ENCODE data around the gene SF3A1.

Gene SF3A1

DNA sequence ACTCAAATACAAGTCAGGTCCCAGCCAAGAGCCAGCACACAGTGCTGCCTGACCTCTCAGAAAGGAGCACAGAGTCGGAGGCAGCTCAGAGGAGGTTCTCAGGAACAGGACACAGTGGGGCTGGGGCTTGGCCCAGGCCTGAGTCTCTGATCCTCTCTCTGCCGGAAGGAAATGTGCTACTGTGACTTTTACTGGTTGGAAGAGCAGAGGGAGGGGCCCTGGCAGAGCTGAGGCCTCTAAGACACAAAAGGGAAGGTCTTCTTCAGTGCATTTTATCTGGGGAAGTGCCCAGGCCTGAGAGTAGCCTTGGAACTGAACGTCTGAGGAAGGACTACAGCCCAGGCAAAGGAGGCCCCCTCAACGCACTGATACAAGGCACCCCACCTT is 51.2 kb downstream of the SF3A1 start:
- peak overlapping the region; percentile 31; the same call in 1 of the 2 replicates for H3K4me3 ChIP-seq (ENCODE audit: low read length)
- no peak overlapping the region for H2AFZ ChIP-seq (ENCODE audit: low read depth, low read length)
- no peaks in the 10 kb centered on the region for H3K36me3 ChIP-seq (replicated peaks; ENCODE audit: low read depth, low read length)
- peak overlapping the region; percentile 49 for H3K27ac ChIP-seq (ENCODE audit: low read length)
- H3K79me2 ChIP-seq (ENCODE audit: low read length): no peaks in the 10 kb centered on the region
- no peaks in the 10 kb centered on the region for H4K20me1 ChIP-seq (ENCODE audit: insufficient read depth, low read length)
- H3K4me2 ChIP-seq (ENCODE audit: low read length): peak overlapping the region; percentile 69
- H3K9ac ChIP-seq (ENCODE audit: low read length): peak overlapping the region; percentile 18; the same call in 1 of the 2 replicates
- TF ChIP-seq, protein P1, sequence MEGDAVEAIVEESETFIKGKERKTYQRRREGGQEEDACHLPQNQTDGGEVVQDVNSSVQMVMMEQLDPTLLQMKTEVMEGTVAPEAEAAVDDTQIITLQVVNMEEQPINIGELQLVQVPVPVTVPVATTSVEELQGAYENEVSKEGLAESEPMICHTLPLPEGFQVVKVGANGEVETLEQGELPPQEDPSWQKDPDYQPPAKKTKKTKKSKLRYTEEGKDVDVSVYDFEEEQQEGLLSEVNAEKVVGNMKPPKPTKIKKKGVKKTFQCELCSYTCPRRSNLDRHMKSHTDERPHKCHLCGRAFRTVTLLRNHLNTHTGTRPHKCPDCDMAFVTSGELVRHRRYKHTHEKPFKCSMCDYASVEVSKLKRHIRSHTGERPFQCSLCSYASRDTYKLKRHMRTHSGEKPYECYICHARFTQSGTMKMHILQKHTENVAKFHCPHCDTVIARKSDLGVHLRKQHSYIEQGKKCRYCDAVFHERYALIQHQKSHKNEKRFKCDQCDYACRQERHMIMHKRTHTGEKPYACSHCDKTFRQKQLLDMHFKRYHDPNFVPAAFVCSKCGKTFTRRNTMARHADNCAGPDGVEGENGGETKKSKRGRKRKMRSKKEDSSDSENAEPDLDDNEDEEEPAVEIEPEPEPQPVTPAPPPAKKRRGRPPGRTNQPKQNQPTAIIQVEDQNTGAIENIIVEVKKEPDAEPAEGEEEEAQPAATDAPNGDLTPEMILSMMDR (IDR thresholded peaks at IDR 0.05; ENCODE audit: low read depth, low read length): no peak
- TF ChIP-seq EZH2phosphoT487 (IDR thresholded peaks at IDR 0.05; ENCODE audit: low read depth): no peak
- H3K9me3 ChIP-seq (ENCODE audit: insufficient read depth, low read length): no peaks in the 10 kb centered on the region
- no peaks in the 10 kb centered on the region for H3K27me3 ChIP-seq (ENCODE audit: low read depth, low read length)
- peaks cover 72% of the 10 kb centered on the region for H3K4me1 ChIP-seq (ENCODE audit: low read length)

DNA sequence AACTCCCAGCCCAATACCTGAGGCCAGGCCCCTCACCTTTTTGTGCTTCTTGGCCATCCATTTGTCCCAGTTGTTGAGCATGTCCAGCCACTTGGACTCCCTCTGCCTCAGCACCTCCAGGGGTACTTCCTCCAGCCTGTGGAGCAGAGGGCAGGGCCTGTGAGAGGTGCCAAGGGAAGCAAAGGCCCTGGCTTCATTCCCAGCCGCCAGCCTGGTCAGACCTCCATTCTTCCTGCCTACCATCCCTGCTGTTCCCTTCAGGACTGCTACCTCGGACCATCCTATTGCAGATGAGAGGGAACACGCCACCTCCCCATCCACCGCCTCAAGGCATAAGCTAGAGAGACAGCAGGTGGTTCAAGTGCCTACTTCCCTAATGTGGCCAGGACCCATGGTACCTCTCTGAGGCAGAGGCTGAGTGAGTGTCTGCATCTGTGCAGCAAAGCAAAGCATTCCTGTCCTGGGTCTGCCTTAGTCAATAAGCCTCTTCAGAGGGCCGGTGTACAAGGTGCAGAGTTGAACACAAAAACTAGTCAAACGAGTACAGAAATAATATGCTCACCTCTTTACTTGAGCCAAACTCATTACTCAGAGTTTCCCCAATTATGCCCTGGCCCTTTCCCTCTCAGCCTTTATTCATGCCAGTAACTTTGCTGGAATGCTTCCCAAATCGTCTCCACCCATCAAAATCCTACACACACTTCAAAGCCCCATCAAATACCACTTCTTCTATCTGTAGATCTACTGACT is 52.0 kb downstream of the SF3A1 start:
- H3K4me1 ChIP-seq (ENCODE audit: low read length): peaks cover 64% of the 10 kb centered on the region
- H3K4me2 ChIP-seq (ENCODE audit: low read length): peak overlapping the region; percentile 69
- H3K27ac ChIP-seq (ENCODE audit: low read length): peak overlapping the region; percentile 49
- H3K79me2 ChIP-seq (ENCODE audit: low read length): no peaks in the 10 kb centered on the region
- H3K9me3 ChIP-seq (ENCODE audit: insufficient read depth, low read length): no peaks in the 10 kb centered on the region
- no peak for TF ChIP-seq EZH2phosphoT487 (IDR thresholded peaks at IDR 0.05; ENCODE audit: low read depth)
- TF ChIP-seq, protein P1 (IDR thresholded peaks at IDR 0.05; ENCODE audit: low read depth, low read length): no peak
- no peaks in the 10 kb centered on the region for H3K27me3 ChIP-seq (ENCODE audit: low read depth, low read length)
- no peak overlapping the region for H3K4me3 ChIP-seq (ENCODE audit: low read length)
- no peaks in the 10 kb centered on the region for H4K20me1 ChIP-seq (ENCODE audit: insufficient read depth, low read length)
- no peak overlapping the region for H2AFZ ChIP-seq (ENCODE audit: low read depth, low read length)
- H3K36me3 ChIP-seq (replicated peaks; ENCODE audit: low read depth, low read length): no peaks in the 10 kb centered on the region
- no peak overlapping the region for H3K9ac ChIP-seq (ENCODE audit: low read length)

DNA sequence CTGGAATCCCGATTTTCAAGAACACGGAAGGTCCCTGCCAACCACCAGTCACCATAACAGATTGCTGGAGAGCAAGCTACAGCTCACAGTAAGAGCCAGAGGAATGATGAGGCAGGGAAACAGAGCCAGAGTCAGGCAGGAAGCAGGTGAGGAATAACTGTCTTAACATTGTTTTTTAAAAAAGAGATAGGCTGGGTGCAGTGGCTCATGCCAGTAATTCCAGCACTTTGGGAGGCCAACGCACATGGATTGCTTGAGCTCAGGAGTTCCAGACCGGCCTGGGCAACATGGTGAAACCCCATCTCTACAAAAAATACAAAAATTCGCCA is 53.9 kb downstream of the SF3A1 start:
- H3K9ac ChIP-seq (ENCODE audit: low read length): peak overlapping the region; percentile 5; the same call in 1 of the 2 replicates
- H4K20me1 ChIP-seq (ENCODE audit: insufficient read depth, low read length): no peaks in the 10 kb centered on the region
- no peak overlapping the region for H2AFZ ChIP-seq (ENCODE audit: low read depth, low read length)
- H3K27me3 ChIP-seq (ENCODE audit: low read depth, low read length): no peaks in the 10 kb centered on the region
- peak overlapping the region; percentile 37 for H3K4me2 ChIP-seq (ENCODE audit: low read length)
- no peak for TF ChIP-seq EZH2phosphoT487 (IDR thresholded peaks at IDR 0.05; ENCODE audit: low read depth)
- TF ChIP-seq, protein P1 (IDR thresholded peaks at IDR 0.05; ENCODE audit: low read depth, low read length): no peak
- no peaks in the 10 kb centered on the region for H3K79me2 ChIP-seq (ENCODE audit: low read length)
- H3K27ac ChIP-seq (ENCODE audit: low read length): 0 out of 2 replicates have a peak overlapping the region, but pooled peaks have one; percentile 1
- peaks cover 47% of the 10 kb centered on the region for H3K4me1 ChIP-seq (ENCODE audit: low read length)
- H3K9me3 ChIP-seq (ENCODE audit: insufficient read depth, low read length): no peaks in the 10 kb centered on the region
- no peak overlapping the region for H3K4me3 ChIP-seq (ENCODE audit: low read length)
- no peaks in the 10 kb centered on the region for H3K36me3 ChIP-seq (replicated peaks; ENCODE audit: low read depth, low read length)

DNA sequence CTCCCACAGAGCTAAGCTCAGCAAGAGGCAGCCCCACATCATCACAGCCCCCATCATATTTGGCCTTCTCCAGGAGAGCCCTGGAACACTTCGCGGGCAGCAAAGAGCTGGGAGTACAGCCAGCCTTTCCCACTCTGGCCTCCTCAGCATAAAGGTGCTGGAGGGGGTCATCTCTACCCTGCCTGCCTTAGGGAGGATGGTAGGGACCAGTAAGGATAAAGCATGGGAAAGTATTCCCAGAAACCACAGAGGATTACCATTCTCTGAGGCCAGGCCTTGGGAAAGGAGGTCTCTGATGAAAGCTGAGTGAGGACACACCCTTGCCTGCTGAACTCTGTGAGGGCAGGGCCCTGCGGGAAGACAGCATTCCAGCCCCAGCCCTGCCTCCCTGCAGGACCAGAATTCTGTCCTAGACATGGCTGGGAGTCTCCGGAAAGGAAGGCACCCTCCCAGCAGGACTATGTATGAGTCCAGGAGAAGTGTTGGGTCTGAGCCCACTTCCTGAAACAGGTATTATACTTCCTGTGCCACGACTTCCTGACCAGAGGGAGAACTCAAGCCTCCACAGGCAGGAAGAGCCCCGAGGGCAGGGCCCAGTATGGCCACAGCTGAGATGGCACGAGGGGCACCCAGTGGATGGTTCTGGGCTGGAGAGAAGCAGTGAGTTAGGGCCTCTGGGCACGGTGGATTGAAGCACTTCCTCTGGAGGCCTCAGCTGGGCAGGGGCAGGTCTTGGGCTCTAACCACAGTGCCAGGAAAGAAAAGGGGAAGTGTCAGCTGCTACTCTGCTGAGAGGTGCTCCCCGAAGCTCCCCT is 54.5 kb downstream of the SF3A1 start:
- no peak for TF ChIP-seq EZH2phosphoT487 (IDR thresholded peaks at IDR 0.05; ENCODE audit: low read depth)
- TF ChIP-seq, protein P1 (IDR thresholded peaks at IDR 0.05; ENCODE audit: low read depth, low read length): no peak
- Histone ChIP-seq H3K4me1 (ENCODE audit: low read length) (peaks cover 46% of the 10 kb centered on the region), H4K20me1 (ENCODE audit: insufficient read depth, low read length) (no peaks in the 10 kb centered on the region), H3K9me3 (ENCODE audit: insufficient read depth, low read length) (no peaks in the 10 kb centered on the region), H2AFZ (ENCODE audit: low read depth, low read length) (no peak overlapping the region), H3K27ac (ENCODE audit: low read length) (0 out of 2 replicates have a peak overlapping the region, but pooled peaks have one; percentile 1), H3K4me3 (ENCODE audit: low read length) (no peak overlapping the region), H3K79me2 (ENCODE audit: low read length) (no peaks in the 10 kb centered on the region), H3K27me3 (ENCODE audit: low read depth, low read length) (no peaks in the 10 kb centered on the region), H3K4me2 (ENCODE audit: low read length) (peak overlapping the region; percentile 37), H3K36me3 (replicated peaks; ENCODE audit: low read depth, low read length) (no peaks in the 10 kb centered on the region), H3K9ac (ENCODE audit: low read length) (peak overlapping the region; percentile 5; the same call in 1 of the 2 replicates)

Data from OCI-LY3 (cell line).